NCI-H526 (cell line): ENCODE measurements around the gene IGF2BP1.

ENCODE experiments used
- DNase-seq, 2 experiments: peaks; one replicate each; lab custom pipeline; 2025; lab: John Stamatoyannopoulos, UW

Gene IGF2BP1

GRCh38 chr17:48997103-48997826 is at the start of gene IGF2BP1:
Gene IGF2BP1 (plus strand): TSS chr17:48997385. CDS start chr17:48997746, 361 bp downstream.
- peak in 1 of 2 experiments; percentile 58 for DNase-seq

GRCh38 chr17:48951572-48951971 is 45.6 kb upstream of the IGF2BP1 start:
- no peak for DNase-seq

GRCh38 chr17:48952904-48953303 is 44.3 kb upstream of the IGF2BP1 start:
- no peak for DNase-seq

- peak; percentile 15 to 62 for DNase-seq
Observed at GRCh38 chr17:48954300-48954755, 42.9 kb upstream of the IGF2BP1 start.

- no peak for DNase-seq
Observed at GRCh38 chr17:48960834-48961515, 36.2 kb upstream of the IGF2BP1 start.

GRCh38 chr17:48961516-48962233 is 35.5 kb upstream of the IGF2BP1 start:
- DNase-seq, result no peak

- DNase-seq, result no peak
Observed at GRCh38 chr17:48970224-48970623, 27.0 kb upstream of the IGF2BP1 start.

- no peak for DNase-seq
Observed at GRCh38 chr17:48970865-48971687, 26.1 kb upstream of the IGF2BP1 start.

- DNase-seq, result no peak
Observed at GRCh38 chr17:48972749-48973097, 24.5 kb upstream of the IGF2BP1 start.

- no peak for DNase-seq
Observed at GRCh38 chr17:48973806-48974205, 23.4 kb upstream of the IGF2BP1 start.

- DNase-seq, result no peak
Observed at GRCh38 chr17:48981927-48982539, 15.2 kb upstream of the IGF2BP1 start.

GRCh38 chr17:48985436-48986245 is 11.5 kb upstream of the IGF2BP1 start:
- DNase-seq, result no peak

- no peak for DNase-seq
Observed at GRCh38 chr17:48989100-48989499, 8.1 kb upstream of the IGF2BP1 start.

- DNase-seq, result no peak
Observed at GRCh38 chr17:48990882-48991357, 6.3 kb upstream of the IGF2BP1 start.

GRCh38 chr17:48992444-48992843 is 4.7 kb upstream of the IGF2BP1 start:
- DNase-seq, result no peak

- DNase-seq, result no peak
Observed at GRCh38 chr17:48993305-48993704, 3.9 kb upstream of the IGF2BP1 start.

- DNase-seq, result no peak
Observed at GRCh38 chr17:48993951-48994350, 3.2 kb upstream of the IGF2BP1 start.

GRCh38 chr17:48994549-48995303 is 2.5 kb upstream of the IGF2BP1 start:
- DNase-seq, result no peak

- peak in 1 of 2 experiments; percentile 46 for DNase-seq
Observed at GRCh38 chr17:48995304-48995973, 1.7 kb upstream of the IGF2BP1 start.
